ENCODE results near the gene HMX1.

Gene HMX1

DNA sequence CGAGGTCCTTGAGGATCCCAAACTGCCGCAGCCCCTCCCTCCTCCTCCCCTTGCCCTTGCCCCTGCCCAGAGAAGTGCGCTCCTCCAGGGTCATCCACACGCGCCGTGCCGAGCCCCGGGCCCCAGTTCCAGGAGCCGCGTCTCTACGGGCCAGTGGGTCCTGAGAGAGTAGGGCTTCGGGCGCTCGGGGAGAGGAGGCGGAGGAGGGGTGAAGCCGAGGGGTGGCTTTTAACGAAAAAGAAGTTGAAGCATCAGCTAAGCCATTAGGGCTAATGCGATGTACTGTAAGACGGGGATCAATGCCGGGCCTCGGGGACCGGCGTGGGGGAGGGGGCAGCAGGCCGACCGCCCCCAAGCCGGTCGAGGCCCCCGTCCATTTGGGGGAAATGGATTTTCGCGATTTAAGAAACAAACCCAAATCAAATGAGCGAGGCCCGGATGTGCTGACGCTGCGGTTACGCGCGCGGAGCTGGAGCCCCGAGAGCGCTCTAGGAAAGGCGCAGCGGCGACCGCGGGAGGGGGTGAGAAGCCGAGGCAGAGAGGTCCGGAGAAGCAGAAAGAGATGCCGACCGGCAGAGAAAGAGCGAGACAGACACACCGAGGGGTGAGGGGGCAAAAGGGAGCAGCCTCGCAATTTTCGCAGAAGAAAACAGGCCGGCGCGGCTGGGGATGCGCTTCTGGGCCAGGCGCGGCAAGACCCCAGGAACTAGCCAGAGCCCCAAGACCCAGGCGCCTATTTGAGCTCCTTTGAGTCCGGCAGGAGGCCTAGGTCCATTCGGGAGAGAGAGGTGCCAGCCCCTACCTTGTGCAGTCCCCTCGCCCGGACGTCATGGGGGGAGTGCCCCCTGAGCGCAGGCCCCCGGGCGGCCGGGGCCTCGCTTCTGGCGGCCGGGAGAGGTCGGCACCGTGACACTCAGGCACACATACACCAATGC is 13.6 kb downstream of the HMX1 start:
- no peak for DNase-seq (ENCODE audit: low read depth in 3 of 3)

DNA sequence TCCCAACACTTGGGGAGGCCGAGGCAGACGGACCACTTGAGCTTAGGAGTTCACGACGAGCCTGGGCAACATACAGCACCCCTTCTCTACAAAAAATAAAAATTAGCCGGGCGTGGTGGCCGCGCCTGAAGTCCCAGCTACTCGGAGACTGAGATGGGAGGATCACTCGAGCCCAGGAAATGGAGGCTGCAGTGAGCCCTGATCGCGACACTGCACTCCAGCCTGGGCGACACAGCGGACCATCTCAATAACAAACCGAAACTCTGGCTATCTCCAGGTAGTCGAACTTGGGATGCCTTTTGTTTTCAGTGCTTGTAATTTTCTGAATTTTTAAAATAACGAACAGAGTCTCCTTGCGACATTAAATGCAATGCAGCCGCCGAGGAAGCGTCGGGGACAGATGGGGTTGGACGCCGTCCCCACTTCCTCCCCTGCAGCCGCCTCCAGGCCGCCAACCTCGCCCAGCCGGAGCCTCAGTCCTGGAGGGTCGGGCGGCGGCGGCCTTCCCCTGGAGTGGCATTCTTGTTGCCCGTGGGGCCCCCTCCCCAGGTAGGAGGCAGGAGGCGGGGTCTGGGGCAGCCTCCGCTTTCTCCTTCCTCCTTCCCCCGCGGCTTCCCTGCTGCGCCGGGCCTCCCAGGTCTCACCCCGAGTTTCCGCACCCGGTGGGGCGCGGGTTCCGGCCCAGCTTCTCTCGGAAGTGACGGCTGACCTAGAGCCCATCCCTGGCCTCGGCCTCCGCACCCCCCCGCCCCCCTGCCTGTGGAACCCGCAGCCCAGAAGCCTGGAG is 14.6 kb downstream of the HMX1 start:
- DNase-seq (ENCODE audit: low read depth in 3 of 3): no peak

DNA sequence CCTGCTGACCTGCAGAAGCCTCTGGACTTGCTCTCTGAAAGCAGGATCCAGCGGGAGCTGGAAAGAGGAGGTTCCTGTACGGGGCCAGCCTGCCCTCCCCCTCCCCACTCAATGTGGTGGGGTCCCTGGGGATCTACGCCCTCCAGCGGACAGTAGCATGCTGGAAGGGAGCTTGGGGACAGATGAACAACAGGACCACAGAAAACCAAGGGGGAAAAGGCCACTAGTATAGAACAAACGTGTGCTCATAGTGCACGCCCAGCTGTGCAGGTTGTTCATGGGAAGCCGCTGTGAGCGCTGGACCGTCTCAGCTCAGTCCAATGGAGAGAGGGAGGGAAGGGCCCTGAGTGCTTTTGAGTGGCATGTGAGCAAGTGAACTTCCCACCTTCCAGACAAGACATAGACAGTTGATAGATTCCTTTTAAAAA is 15.8 kb downstream of the HMX1 start:
- DNase-seq (ENCODE audit: low read depth in 3 of 3): no peak

DNA sequence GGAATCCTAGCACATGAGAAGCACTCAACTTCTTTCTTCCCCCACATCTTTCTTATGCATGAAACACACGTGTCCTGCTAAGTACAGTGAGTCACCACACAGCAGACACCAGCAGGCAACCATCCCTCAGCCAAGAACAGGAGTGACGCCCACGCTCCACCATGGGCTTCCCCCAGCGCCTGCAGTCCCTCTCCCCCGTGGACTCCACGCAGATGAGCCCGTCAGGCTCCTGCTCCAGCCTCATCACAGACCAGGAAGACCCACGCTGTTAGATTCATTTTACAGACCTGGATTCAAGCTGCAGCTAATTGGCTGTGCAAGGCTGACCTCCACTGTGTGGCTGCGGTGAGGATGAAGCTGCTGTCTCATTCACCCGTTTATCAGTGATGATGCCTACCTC is 16.7 kb downstream of the HMX1 start:
- no peak for DNase-seq (ENCODE audit: low read depth in 3 of 3)

DNA sequence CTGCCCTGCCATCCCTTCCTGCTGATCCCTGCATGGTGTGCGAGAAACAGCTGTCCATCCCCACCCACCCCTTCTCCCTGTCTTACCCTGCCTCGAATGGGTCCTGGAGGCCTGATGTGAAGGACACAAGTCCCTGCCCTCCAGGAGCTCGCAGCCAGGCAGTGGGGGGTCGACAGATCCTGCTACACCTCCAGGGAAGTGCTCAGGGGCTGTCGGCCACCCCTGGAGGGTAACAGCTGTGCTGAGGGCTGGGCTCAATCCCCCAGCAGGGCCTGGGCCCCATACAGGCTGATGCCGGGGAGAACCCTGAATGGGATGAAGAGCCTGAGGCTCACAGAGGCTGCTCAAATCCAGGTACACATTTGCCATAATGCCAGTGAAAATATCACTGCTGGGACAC is 17.6 kb downstream of the HMX1 start:
- no peak for DNase-seq (ENCODE audit: low read depth in 3 of 3)

DNA sequence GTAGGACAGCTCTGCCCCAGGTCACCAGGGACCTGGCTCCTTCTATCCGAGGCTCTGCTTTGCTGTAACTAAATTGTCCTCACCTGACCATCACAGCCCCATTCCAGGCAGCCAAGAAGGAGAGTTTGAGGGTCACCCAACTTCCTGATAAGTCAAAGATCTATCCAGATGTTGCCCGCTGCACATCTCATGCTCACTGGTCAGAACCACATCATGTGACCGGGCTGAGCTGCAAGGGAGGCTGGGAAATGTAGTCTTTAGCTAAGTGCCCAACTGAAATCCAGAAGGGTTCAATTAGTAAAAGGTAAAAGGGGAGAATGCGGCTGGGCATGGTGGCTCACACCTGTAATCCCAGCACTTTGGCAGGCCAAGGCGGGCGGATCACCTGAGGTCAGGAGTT is 18.4 kb downstream of the HMX1 start:
- no peak for DNase-seq (ENCODE audit: low read depth in 3 of 3)

DNA sequence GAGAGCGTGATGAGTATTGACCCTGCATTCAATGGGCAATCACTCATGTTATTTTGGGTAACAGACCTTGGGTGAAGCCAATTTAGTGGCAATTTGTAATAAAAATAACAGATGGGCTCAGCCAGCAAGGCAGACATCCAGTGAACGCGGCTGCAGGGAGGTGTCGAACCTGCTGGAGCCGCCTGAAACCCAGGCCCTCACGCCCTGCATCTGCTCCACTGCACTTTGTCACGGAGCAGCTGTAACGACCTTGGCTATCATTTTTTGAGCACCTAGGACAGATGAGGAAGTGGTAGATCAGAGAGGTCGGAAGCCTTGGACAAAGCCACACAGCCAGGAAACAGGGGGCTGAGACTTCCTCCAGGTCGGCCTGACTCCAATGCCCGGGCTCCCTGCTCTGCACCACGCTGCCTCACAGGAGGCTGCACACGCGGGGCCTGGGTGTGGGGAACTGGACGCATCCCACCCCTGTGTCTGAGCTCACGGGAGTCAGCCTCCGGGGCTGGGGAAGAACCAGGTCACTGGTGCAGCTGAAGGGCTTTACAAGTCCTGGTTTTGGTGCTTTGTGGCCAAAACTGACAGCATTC is 19.4 kb downstream of the HMX1 start:
- no peak for DNase-seq (ENCODE audit: low read depth in 3 of 3)

DNA sequence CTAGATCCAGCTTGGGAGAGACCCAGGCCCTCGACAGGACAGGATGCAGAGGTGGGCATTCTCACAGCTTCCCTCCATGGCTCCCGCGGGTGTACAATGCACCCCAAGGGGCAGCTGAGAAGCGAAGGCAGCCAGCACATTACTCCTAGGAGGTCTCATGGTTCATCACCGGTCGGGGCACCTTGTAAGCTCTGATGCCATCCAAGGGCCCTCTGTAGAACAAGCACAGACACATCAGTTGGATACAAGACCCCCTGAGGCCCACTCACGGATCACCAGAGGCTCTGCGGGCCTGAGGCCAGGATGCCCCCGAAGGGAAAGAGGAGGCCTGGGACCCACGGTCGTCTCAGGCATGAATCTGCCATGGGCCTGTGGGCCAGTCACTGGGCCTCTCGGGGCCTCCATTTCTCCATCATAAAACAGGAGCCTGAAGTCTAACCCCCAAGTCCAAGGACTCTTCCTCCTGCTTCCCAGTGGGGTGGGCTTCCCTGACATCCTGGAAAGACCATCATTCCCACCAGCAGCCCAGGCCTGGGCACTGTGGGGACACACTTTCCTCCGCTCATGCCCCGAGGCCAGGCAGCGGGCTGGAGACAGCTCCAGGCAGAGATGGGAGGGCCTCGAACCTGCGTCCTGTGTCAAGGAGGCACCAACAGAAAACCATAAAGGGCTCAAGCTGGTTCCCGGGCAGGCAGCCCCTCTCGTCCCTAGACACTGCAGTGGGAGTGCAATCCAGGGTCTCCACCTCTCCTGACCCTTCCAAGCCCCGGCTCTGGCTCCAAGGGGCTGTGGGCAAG is 20.1 kb downstream of the HMX1 start:
- DNase-seq (ENCODE audit: low read depth in 3 of 3): no peak

DNA sequence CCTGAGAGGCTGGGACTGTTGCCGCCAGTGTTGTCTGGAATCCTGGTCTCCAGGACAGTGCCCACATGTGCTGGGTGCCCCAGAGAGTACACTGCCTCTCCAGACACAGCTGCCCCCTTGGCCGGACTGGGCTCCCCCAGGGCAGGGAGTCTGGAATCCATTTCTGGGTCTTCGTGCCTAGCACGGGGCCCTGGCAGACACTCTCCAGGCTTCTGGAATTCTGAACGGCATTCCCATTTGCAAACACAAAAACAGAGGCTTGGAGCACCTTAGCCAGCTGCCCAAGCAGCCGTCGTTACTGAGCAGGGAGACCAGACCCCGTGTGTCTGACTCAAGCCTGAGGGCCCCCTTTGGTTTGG is 20.8 kb downstream of the HMX1 start:
- no peak for DNase-seq (ENCODE audit: low read depth in 3 of 3)

DNA sequence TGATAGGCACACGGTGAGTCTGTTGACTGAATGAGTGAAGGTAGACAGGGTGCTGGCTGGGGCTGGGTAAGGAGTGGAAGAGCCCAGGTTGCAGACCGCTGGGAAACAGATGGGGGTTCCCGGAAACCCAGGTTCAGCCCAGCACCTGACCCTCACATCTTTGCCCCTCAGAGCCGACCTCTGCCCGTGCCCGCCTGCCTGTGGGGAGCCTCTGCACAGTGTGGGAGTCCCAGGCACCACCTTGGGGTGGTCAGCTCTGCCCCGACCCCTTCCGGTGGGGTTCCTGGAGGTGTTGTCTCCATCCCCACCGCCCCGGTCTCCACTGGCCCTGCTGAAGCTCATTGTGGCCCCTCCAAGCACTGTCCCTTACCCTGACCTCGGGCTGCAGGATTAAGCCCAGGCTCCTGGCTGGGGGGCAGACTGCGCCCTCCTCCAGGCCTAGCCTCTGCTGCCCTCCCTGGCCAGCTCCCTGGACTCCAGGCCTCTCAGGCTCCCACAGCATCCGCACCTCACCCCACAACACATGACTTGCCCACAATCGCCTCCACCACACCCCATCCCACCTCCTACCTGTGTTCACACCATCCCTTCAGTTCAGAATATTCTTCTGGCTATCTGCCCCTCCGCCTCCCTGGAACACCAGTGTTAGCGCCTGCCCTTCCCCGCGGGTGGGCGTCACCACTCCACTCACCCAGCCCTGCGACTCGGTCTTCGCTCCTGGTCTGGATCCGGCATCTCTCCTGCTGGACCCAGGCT is 21.4 kb downstream of the HMX1 start:
- no peak for DNase-seq (ENCODE audit: low read depth in 3 of 3)

DNA sequence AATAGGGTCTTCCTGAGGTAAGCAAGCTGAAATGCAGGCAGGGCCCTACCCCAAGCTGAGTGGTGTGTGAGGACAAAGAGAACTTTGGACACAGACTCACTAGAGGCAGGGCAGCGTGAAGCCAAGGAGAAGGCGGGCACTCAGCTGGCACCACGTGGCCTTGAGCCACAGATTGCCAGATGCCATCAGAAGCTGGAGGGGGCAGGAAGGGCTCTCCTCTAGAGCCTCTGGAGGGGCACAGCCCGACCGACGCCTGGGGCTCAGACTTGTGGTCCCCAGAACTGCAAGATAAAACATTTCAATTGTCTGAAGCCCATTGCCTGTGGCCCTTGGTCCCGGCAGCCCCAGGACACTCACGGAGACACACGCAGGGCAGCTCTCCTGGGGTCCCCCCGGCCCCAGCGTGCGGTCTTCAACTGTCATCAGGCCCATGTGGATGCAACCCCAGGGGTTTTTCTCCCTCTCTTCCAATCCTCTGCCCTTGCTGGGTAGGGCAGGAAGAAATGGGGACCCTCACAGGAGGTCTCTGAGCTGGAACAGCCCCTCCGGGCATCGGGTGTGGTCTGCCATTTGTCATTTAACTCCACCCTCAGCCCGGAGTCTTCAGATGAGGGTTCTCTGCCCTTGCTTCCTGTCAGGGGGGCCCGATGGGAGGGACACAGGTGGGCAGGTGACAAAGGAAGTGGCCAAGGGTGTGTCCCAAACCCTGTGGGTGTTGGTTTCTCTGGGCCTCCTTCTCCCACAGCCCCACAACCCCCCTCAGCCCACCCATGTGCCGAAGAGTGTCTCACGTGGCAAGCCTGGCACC is 22.2 kb downstream of the HMX1 start:
- no peak for DNase-seq (ENCODE audit: low read depth in 3 of 3)

DNA sequence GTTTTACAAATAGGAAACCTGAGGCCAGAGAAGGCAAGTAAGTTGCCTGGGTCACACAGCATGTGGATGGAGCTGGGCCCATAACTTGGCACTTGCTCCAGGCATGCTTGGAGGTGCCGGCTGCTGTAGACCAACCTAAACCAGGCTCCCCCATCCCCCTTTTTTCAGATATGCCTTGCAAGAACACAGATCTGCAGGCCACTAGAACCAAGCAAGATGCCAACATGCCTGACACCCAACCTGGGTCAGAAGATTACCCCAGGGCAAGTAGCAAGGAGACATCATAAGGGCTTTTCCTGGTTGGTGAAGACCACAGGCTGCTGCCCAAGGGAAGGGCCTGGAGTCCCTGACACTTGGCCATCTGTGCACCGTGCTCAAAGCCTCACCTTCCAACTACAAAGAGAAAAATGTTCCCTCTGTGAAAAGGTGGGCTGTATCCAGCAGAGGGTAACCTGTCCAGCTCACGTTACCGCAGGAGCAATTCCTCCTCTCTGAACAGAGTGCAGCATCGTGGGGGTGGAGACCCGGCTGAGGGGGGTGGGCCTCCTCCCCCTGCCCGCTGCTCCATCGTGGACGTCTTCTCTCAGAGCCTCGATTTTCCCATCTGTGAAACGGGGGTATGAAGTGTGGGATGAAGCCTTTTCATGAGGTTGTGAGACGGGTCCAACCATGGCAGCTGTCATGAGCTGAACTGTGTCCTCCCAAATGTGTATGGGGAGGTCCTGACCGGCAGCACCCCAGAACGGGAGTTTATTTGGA is 23.0 kb downstream of the HMX1 start:
- DNase-seq (ENCODE audit: low read depth in 3 of 3): no peak

DNA sequence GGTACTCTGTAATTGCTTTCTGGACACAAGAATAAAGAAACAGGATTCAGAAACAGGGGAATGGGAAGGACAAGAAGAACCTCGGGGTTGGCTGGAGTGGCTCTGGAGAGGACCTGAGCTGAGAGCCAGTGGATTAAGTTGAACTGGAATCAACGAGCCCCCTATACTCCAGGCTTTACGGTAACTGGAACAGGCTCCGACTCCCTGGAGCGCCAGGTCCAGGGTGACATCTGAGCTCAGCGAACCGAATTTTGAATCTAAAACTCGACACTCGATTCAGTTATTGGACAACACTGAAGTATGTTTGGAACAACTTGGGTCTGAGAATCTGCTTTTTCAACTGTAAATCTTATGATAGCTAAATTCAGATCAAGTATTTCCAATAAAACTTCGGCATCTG is 23.9 kb downstream of the HMX1 start:
- DNase-seq (ENCODE audit: low read depth in 3 of 3): no peak

DNA sequence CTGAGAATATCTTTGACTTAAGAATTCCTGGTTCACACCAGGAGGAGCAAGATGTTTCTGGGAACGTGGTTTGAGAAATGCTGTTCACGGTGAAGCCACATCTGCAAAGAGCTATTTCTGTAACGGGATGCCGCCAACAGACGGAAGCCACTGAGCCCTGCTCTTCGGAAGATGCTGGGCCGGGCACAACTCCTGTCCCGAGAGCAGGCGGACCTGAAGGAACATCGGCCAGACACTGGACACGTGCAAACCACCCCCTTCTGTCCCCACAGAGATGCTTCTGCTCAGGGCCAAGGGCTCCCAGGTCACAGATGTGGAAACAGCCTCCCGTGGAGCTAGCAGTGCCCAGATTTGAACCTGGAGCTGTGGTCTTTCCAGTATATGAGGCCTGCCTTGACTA is 24.3 kb downstream of the HMX1 start:
- no peak for DNase-seq (ENCODE audit: low read depth in 3 of 3)

DNA sequence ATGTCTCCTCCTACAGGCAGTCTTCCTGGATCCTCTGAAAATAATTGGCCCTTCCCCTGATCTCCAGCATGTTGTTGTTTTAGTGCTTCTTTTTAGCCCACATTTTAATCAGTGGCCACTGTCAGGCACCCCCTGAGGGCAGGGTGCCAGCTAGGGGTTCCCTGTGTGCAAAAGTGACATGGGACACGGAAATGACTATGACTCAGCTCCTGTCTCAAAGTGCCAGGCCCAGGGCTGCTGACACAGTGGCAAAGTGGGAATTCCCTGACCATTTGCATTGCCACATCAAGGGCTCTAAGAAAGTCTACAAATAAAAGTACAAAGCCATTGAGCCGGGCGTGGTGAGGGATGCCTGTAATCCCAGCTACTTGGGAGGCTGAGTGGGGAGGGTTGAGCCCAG is 24.8 kb downstream of the HMX1 start:
- no peak for DNase-seq (ENCODE audit: low read depth in 3 of 3)

DNA sequence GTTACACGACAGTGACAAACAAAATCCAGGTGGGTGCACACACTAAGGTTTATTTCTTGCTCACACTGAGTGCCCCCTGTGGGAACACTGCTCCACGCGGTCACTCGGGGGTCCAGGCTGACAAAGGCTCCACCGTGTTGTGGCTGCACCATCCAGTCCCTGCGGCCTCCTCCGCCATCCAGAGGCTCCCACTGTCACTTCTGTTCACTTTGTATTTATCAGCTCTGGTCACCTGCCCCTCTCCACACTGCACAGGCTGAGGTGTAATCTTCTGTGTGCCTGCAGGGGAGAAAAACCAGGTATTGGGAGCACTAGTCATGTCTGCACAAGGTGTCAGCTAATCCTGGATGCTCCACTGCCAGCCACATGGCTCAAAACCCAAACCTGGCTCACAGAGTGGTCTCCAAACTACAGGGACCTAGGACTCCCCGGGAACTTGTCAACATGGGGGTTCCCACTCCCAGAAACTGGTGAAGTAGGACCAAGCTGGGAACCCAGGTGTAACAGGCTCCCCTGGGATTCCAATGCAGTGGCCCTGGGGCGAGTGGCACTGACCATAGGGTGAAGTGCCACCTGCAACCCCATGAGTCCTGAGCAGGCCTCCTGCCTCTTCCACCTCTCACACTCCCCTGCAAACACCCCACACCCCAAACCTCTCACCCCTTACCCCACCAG is 25.5 kb downstream of the HMX1 start:
- DNase-seq (ENCODE audit: low read depth in 3 of 3): no peak

DNA sequence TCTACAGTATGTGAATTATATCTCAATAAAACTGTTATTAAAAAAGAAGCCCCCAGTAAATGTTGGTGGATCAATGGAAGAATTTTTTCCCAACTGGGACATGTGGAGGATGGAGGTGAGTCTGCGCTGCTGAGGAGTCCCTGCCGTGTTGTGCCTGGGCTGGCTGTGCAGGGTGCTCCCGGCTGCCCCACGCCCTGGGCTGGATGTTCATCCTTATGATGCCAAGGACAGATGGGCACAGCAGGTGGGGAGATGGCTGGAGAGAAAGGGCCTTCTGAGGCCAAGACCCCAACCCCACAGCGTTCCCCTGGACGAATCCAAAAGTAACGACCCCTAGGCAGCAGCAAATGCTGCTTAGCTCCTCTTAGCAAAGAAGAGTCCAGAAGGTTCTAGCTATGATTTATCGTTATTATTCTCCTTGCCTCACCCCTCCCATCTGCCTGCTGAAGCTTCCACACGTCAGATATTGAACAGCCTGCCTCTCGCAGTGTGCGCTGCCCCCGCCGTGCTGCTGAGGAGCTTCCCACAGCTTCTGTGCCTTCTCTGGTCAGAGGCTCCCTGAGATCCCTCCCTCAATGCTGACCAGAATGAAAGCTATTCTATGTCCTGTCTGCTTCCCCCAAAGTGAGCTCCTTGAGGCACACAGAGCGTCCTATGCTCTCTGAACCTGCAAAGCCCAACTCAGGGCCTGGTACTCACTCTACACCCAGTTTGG is 26.5 kb downstream of the HMX1 start:
- DNase-seq (ENCODE audit: low read depth in 3 of 3): no peak

DNA sequence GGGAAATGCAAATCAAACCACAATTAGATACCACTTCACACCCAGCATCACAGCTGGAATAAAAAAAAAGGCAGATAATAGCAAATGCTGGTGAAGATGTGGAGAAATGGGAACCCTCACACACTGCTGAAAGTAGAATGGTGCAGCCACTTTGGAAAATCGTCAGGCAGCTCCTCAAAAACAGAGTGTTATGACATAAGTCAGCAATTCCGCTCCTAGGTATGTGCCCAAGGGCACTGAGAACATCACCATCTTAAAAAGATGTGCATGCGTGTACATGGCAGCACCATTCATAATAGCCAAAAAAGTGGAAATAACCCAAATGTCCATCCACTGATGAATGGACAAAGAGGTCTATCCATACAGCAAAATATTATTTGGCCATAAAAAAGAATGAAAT is 28.0 kb downstream of the HMX1 start:
- no peak for DNase-seq (ENCODE audit: low read depth in 3 of 3)
